ENCODE results near the gene UPK3BL2. TPM values are rescaled to one million over a fixed set of nuclear protein-coding genes. Genes with fewer than 3 reads are reported as not detected.
"Not testable (repeated sequence)": the region's sequence is repeated elsewhere in the genome, so short reads cannot be mapped to it uniquely, and the experiment has no call there.

Gene UPK3BL2
- polyA plus RNA-seq, 10 donors, result 1.2 to 16.5 (median 8.6) TPM

DNA sequence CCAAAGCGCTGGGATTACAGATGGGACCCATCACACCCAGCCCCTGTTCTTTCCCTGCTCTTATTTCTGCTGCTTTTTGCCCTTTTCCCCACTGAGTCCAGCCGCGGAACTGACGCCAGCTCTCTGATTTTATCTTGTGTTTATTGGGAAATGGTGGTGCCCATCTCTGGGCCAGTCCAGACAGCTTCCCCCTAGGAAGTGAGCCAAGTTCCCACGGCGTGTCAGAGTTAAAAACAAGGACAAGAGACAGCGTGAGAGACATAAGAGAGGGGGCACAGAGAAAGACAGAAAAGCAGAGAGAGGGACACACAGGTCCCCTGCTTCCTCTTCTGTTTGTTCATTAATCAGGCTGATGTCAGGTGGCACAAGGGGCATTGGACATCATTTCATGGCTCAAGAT is 11.9 kb downstream of the UPK3BL2 start:
- DNase-seq, result not testable (repeated sequence)

DNA sequence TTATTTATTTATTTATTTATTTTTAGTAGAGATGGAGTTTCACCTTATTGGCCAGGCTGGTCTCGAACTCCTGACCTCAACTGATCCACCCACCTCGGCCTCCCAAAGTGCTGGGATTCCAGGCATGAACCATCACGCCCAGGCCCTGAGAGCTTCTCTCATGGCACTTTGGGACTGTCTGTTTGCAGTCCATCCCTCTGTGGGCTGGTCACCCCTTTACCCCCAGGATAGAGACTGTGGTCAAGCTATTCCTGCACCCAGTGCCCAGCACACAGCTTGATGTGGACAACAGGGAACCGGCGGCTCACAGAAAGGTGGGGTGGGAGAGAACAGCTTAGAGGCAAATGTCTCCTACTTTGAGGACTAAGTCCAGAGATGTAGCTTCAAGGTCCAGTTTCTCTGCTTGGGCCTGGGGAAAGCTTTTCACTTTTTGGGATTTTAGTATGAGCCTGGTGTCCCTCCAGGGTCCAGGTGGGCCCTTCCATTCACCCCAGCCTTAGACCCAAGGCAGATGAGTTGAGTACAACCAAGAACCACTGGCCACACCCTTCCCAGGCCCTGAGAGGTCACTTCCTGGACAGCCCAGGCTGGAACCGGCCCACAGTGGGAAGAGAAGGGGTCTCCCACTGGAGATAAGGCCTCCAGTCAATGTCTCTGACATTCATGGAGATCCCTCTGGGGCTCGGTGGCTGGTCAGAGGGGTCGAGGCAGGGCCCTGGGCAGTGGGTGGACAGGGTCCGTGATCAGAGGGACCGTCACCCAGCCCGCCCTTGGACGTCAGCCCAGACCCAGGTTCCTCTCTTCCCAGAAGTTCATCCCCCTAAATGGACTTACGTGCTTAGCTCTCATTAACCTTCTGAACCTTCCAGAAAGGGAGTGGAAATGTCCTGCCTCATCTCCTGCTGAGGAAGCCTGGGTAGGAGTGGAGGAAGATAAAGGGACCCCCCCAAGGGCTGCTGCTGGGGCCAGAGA is 15.4 kb downstream of the UPK3BL2 start:
- not testable (repeated sequence) for DNase-seq

DNA sequence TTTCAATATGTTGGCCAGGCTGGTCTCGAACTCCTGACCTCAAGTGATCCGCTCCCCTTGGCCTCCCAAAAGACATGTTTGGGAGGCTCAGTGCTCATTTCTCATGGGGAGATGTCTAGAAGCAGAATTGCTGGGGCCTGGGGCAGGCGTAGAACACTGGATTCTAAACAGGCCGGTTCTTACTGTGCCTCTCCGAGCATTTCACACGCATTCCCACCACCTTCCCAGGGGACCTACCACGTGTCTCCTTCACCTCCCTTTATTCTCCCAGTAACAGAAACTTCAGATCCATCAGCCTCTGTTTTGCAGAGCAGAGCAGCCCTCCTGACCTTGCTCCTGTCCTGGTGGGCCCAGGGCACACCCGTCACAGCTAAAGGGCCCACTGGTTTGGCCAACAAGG is 16.3 kb downstream of the UPK3BL2 start:
- not testable (repeated sequence) for DNase-seq

DNA sequence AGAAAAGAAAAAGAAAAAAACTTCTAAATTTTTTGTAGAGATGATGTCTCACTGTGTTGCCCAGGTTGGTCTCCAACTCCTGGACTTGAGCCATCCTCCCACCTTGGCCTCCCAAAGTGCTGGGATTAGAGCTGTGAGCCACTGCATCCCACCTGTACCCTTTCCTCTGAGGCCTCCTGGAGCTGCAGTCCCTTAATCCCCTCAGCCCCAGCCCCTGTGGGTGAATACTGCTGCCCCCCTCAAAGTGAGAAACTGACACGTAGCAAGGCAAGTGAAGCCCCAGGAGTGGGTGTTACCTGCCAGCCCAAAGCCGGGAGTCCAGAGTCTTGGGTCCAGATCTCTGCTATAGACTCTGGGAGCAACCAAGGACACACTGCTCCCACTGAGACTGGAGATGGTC is 18.7 kb downstream of the UPK3BL2 start:
- DNase-seq, result not testable (repeated sequence)

DNA sequence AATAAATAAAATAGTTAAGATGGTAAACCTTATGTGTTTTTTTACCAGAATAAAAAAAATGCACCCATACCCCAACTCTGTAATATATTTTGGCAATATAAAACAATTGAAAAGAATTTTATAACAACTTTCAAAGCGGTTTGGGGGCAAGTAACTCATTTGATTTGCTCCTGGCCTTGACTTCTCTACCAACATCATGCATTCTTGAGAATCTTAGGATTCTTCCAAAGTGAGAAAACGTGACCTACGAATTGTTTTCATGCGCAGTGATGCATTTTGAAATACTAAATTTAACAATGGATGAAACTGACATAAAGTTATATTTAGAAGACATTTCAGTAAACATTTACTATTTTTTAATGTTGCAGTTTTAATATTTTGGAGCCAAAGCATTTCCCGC is 22.7 kb downstream of the UPK3BL2 start:
- DNase-seq, result not testable (repeated sequence)

DNA sequence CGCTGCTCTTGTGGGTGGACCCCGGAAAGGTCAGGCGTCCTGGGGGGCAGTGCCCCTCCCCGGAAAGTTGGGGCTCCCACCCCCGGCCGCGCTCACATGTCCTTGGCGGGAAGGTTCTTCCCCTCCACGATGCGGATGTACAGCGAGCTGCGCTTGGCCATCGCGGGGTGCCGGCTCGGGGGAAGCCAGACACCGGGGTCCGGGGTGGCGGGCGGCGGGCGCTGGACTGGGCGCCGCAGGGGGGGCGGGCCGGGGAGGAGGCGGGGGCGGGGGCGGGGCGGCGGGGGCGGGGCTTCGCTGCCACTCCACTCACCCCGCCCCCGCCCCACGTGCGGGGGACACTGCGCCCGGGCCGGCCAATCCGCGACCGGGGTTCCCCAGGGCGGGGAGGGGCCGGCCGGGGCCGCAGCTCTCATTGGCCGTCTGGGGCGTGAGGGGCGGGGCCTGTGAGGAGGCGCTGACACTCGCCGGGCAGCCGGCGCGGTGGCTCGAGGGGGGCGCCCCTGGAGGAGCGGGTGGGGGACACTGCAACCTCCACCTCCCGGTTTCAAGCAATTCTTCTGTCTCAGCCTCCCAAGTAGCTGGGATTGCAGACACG is 25.8 kb downstream of the UPK3BL2 start, which contains the start of gene RASA4B:
RASA4B (minus strand) TSS at position 228 of the 598 bp plus-strand sequence; CDS start at position 161, 67 bp downstream.
- DNase-seq, result peak in 1 of 3 donors; percentile 2

DNA sequence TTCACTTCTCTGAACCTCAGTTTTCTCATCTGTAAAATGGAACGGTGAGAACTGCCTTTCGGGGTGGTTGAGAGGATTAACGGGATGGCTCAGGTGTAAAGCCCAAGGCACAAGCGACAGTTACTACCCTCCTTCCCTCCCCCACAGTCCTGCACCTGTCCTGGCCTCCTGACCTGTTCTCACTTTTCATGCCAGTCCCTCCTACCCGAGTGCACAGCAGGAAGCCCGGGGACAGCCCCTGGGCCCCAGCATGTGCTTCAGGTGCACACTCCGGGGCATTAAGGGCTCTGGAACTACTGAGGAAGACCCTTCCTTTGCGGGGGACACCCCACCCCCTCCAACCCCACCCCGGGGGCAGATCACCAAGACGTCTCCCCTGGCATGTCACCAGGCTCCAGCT is 26.5 kb downstream of the UPK3BL2 start:
- not testable (repeated sequence) for DNase-seq

DNA sequence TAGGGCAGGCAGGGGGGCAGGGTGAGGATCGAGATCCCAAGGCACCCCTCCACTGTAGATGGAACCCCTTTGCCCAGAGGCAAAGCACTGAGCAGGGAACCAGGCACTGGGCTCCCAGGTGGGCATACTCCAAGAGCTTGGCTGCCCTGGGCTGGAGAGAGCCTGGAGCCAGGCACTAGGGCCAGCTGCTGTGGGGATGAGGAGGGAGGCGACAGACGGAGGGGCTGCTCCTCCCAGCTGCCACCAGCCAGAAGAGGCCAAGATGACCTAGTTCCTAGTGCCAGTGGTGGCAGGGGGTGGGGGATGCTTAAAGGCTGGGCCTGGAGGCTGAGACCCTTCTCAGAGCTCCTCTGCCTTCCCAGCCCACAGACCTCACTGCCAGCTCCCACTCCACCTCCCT is 27.6 kb downstream of the UPK3BL2 start:
- DNase-seq, result not testable (repeated sequence)

DNA sequence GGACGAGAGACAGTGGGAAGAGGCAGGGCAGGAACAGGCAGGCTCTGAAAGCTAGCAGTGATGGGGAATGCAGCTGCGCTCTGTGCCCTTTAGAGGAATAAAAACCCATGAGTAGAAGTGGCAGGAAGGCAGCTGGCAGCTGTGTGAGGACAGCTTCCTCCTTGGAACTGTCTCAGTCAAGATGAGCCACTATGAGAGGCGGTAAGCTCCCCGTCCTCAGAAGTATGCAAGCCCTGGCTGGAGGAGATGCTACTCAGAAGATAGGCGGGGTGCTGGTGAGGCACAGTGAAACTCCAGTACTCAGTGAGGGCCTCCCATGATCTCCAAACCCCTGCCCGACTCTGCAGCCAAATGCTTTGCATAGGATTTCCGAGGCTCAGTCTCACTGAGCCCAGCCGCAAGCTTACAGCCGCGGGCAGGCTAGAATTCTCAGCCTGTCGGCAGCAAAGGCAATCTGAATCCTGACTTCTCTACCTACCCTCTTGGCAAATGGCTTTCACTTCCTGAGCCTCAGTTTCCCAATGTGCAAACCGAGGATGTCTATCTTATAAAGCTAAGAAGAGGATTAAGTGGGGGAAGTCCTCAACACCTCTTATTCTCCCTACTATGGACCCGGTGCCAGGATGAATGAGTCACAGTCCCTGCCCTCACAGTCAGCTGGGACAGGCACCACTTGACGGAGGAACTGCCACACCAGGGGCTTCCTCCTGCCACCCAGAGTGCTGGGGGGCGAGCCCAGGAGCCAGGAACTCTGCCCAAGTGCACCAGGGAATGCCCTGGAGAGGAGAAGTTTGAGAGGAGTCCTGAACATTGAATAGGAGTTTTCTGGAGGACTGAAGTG is 28.4 kb downstream of the UPK3BL2 start:
- not testable (repeated sequence) for DNase-seq

DNA sequence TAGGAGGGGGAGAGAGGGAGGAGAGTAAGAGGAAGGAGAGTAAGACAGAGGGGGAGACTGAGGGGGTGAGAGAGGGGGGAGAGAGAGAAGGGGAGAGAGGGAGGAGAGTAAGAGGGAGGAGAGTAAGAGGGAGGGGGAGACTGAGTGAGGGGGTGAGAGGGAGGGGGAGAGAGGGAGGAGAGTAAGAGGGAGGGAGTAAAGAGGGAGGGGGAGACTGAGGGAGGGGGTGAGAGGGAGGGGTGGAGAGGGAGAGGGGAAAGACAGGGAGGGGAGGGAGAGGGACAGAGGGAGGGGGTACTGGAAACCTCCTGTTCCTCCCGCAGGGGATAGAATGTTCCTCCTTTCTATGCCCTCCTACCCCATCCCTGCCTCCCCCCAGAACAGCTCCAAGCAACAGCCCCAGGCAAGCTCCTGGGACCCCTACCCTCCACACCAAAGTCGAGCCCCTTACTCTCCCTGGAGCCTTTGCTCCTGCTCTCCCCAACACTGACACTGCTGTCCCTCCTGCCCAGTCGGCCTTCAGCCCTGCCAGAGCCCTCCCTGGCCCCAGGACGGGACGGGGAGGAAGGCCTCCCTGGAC is 30.8 kb downstream of the UPK3BL2 start:
- peak; percentile 85 to 95 (median 93) for DNase-seq

DNA sequence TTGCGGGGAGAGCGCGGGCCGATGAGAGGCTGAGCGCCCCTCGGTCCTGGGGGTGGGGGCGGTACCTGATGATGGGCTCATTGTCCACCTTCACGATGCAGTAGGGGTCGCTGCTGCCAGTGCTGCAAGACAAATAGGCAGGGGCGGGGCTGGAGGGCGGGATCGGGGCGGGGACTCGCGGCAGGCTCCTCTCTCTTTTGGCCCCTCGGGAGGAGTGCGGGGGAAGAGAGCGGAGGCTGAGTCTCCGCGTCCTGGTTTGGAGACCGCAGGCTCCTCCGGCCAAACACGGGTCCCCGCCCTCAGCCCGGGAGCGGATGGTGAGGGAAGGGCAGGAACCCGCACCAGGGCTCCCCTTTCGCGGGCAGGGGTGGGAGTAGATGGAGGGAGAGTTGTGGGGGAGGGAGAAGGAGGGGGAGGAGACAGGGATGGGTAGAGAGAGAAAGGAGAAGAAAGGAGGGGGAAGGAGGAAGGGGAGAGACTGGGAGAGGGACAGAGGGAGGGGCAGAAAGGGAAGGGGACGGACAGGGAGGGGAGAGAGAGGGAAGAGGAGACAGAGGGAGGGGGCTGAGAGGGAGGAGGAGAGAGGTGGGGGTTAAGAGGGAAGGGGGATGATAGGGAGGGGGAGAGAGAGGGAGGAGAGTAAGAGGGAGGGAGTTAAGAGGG is 31.5 kb downstream of the UPK3BL2 start:
- DNase-seq, result not testable (repeated sequence)

DNA sequence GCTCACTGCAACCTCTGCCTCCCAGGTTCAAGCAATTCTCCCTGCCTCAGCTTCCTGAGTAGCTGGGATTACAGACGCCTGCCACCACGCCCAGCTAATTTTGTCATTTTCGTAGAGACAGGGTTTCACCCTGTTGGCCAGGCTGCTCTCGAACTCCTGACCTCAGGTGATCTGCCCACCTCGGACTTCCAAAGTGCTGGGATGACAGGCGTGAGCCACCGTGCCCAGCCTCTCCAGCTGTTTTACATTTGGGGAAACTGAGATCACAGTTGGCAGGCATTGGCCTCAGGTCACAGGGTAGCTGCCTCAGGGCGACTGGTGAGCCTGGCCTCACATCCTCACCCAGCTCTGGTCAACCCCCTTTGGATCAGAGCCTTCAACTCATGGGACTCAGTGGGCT is 32.9 kb downstream of the UPK3BL2 start:
- not testable (repeated sequence) for DNase-seq

DNA sequence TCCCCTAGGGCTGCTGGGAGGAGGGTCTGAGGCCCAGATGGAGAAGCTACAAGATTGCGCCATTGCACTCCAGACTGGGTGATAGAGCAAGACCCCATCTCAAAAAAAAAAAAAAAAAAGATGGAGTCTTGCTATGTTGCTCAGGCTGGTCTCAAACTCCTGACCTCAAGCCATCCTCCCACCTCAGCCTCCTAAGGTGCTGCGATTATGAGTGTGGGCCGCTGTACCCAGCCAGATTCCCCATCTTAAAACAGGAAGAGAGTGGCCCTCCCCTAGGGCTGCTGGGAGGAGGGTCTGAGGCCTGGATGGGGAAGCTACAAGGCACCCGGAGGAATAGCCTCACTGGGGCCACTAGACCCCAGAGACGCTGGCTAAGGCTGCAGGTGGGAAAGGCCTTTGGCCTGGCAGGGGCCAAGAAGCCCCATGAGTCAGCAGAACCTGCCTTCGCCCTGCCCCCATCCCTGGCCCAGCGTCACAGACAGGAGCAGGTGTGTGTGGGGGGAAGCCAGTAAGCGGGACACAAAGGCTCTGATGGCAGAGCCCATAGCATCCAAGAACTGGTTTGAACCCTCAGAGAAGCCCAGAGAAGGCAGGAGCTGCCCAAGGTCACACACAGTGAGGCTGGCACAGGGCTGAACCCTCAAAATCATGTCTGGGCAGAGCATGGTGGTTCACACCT is 35.9 kb downstream of the UPK3BL2 start:
- not testable (repeated sequence) for DNase-seq

DNA sequence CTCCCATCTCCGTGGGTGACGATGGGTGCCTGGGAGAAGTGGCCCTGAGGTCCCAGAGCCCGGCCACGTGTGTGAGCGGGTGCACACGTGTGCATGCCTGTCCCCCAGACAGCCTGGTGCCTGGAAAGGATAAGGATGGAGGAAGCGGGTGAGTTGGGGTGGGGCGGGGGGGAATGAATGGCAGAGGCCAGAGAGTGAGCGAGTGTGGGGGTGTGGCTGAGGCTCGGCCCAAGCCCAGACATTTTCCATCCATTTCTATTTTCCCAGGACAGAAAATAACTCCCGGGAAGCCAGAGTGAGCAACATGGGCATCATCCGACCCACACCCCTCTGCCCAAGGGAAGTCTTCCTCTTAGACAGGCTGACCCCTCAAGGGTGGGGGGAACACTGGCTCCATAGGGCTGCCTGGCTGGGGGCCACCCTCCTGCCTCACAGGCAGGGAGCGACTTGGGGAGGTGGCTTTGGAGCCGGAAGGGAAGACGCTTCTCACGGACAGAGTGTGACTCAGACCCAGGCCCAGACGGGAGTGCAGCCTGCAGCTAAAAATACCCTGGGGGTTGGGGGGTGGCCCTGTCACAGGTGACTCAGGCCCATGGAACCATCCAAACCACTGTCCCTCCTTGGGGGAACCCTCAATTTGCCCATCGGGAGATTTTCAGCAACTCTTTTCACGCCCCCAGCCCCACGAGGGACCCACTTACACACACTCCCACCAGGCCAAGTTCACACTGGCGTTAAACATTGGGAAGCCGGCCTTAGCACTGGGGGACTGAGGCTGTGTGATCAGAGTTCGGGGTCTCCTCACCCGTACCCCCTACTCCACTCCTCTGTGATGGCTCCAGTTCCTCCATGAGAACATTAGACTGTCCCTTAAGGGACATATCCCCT is 38.0 kb downstream of the UPK3BL2 start:
- DNase-seq, result not testable (repeated sequence)

DNA sequence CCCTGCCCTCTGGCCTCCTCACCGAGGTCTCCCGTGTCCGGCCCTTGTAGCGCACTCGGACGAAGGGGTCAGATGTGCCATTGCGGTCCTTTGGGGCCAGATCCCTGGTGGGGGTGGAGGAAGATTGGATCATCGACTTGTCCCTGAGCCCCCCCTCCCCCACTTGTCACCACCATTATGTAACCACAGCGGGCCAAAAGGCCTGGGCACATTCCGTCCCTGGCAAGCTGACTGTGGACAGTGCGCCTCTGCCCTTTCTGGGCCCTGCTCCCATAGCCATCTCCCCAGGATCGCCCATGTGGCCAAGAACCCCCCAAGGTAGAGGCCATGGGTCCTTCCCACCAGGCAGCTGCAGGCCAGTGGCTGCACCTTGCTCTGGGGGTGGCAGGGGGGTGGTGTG is 40.4 kb downstream of the UPK3BL2 start:
- not testable (repeated sequence) for DNase-seq

DNA sequence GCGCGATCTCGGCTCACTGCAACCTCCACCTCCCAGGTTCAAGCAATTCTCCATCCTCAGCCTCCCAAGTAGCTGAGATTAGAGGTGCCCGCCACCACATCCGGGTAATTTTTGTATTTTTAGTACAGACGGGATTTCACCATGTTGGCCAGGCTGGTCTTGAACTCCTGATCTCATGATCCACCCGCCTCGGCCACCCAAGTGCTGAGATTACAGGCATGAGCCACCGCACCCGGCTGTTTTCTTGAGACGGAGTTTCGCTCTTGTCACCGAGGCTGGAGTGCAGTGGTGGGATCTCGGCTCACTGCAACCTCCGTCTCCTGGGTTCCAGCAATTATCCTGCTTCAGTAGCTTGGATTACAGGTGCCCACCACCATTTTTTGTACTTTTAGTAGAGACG is 45.2 kb downstream of the UPK3BL2 start:
- DNase-seq, result not testable (repeated sequence)

DNA sequence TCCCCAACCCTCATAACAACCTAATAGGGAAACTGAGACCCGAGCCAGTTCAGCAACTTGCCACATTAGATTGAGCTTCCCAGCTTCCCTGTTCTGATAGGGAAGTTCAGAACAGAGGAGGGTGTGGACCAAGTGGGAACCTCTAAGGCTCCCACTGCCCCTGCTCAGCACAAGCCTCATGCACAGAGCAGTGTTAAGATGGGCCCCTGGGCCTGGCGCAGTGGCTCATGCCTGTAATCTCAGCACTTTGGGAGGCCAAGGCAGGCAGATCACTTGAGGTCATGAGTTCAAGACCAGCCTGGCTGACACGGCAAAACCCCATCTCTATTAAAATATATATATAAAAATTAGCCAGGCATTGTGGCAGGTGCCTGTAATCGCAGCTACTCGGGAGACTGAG is 46.2 kb downstream of the UPK3BL2 start:
- not testable (repeated sequence) for DNase-seq

DNA sequence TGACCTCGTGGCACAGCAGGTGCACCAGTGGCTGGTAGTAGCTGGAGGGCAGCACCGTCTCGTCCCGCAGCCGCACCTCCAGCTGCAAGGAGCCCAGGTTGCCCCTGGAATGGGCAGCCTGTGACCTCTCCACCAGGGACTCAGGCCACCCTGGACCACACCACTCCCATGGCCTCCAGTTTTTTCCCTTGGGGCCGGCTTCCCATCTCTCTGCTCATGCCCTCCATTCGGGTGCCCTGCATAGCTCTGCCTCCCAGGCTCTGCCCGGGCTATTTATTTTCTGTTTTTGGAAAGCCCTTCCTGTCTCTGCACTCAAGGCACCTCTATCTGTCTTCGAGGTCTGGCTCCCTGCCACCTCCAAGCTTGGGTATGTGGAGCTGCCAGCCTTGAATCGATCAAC is 46.6 kb downstream of the UPK3BL2 start:
- not testable (repeated sequence) for DNase-seq

DNA sequence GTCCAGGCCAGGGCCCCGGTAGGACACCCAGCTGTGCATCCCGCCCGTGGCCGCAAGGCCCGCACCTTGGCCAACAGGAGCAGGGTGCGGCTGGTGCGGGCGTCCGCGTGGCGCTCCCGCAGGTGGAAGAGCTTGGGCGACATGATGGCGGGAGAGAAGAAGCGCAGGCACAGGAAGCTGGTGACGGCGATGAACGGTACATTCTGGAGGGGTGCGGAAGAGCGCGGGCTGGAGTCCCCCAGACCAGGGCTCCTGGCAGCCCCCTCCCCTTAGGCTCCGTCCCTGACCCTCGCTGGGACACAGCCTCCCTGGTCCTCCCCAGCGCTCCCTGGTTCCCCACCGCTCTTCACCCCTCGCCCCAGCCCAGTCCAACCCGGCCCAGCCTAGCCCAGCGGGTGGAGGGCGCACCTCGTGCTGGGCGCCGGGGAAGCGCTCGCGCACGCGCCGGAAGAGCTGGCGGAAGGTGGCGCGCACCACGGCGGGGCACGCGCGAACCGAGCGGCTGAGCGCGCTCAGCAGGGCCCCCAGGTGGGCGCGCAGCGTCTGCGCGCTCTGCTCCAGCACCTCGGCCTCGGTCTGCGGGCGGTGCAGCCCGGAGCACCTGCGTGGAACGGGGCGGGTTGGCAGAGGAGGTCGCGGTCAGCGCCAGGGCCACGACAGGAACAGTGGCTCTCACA is 48.9 kb downstream of the UPK3BL2 start:
- DNase-seq, result not testable (repeated sequence)
